ENCODE measurements around the gene ACOT12. TPM values are rescaled to one million over a fixed set of nuclear protein-coding genes. Genes with fewer than 3 reads are reported as not detected.
"Not testable (repeated sequence)": the region's sequence is repeated elsewhere in the genome, so short reads cannot be mapped to it uniquely, and the experiment has no call there.

The ACOT12 gene
- total RNA-seq, 6 experiments from 2014 or later: 50.5 to 115 (median 67.5) TPM

- no peaks in the 10 kb centered on the region for H3K9me3 ChIP-seq
- H3K27me3 ChIP-seq: no peaks in the 10 kb centered on the region
- H3K4me1 ChIP-seq: peaks cover 0 to 46% (median 23%) of the 10 kb centered on the region in 4 donors
- intact Hi-C loops (cut with DNase I): no loop called here
- no peak for DNase-seq
- no peak for ATAC-seq
- H3K27ac ChIP-seq: peak overlapping the region in 1 of 3 donors; percentile 17
- no peak overlapping the region for H3K4me3 ChIP-seq
- no peak for TF ChIP-seq CTCF (IDR thresholded peaks at IDR 0.05)
- no peak for TF ChIP-seq POLR2A (IDR thresholded peaks at IDR 0.05)
- no peaks in the 10 kb centered on the region for H3K36me3 ChIP-seq
Observed at GRCh38 chr5:81350507-81350906, 43.4 kb downstream of the ACOT12 start.

GRCh38 chr5:81349161-81349560 is 44.8 kb downstream of the ACOT12 start:
- H3K4me1 ChIP-seq: peaks cover 0 to 41% (median 17%) of the 10 kb centered on the region in 4 donors
- no peak overlapping the region for H3K4me3 ChIP-seq
- no peak for DNase-seq
- H3K9me3 ChIP-seq: no peaks in the 10 kb centered on the region
- peak overlapping the region in 1 of 3 donors; percentile 21 for H3K27ac ChIP-seq
- no peaks in the 10 kb centered on the region for H3K36me3 ChIP-seq
- WGBS (ENCODE audit: insufficient coverage, low coverage, low lambda C conversion rate, missing lambda C conversion rate): 61% methylated on average over 4 of the region's 4 CpGs
- no peaks in the 10 kb centered on the region for H3K27me3 ChIP-seq
- no peak for ATAC-seq
- intact Hi-C loops (cut with DNase I): no loop called here
- no peak for TF ChIP-seq CTCF (IDR thresholded peaks at IDR 0.05)
- no peak for TF ChIP-seq POLR2A (IDR thresholded peaks at IDR 0.05)

DNA sequence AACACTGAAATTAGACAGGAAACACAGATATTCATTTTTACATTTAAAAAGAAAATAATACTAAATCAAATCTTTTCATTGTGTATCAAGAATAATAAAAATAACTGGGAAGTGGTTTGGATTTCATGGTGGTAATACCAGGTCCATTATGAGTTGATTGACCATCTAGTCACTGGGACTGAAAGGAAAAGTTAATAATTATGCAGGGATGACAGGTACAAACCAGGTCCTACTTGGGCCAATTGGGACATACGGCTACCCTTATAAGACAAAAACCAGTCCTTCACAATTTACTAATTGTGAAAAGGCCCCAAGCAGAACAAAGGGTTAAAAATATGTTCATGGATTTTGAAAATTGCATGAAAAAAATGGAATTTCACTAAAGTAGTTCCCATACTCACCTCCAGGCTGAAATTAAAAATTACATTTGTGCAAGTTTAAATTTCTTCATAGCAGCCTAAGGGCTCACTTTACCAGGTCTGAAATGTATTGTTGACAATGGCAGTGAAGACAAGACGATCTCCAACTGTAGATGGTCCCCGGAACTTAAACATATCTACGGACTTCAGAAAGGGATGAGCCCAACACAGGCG is 48.4 kb downstream of the ACOT12 start:
- Histone ChIP-seq H3K9me3 (no peaks in the 10 kb centered on the region), H3K27ac (peak overlapping the region in 2 of 3 donors; percentile 54 to 95), H3K4me1 (peaks cover 0 to 29% (median 5%) of the 10 kb centered on the region in 4 donors), H3K27me3 (no peaks in the 10 kb centered on the region), H3K4me3 (no peak overlapping the region), H3K36me3 (peaks cover 0 to 11% (median 2%) of the 10 kb centered on the region in 4 donors)
- TF ChIP-seq CTCF (IDR thresholded peaks at IDR 0.05): peak in 1 of 4 donors; percentile 8
- TF ChIP-seq POLR2A (IDR thresholded peaks at IDR 0.05): no peak
- intact Hi-C loops (cut with DNase I): no loop called here
- no peak for DNase-seq
- WGBS (ENCODE audit: insufficient coverage, low coverage, low lambda C conversion rate, missing lambda C conversion rate): 78% methylated on average over 5 of the region's 5 CpGs
- ATAC-seq: peak; percentile 60 to 67 (median 62)

DNA sequence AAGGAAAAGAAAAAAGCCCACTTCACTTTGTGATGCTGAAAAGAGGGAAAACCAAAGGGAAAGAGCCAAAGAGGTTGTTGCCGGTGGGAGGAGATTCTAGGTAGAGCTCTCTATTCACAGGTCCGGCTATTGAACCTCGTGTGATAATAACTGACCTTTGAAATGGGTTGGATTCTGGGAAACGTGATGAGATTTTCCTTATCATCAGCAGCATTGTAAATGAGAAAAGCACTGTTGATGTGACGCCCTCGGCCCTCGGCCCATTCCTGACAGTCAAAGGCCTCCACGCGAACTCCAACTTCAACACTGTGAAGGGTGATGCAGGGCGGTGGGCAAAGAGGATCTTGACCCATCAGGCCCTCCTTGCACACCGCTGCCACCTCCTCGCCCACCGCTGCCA is 49.2 kb downstream of the ACOT12 start:
- DNase-seq (peak; percentile 59 to 82 (median 59)), ATAC-seq (peak; percentile 83 to 85 (median 84))
- 38% methylated on average over 6 of the region's 13 CpGs for WGBS (ENCODE audit: insufficient coverage, low coverage, low lambda C conversion rate, missing lambda C conversion rate)
- Histone ChIP-seq H3K9me3 (no peaks in the 10 kb centered on the region), H3K27ac (peak overlapping the region; percentile 16 to 95 (median 54)), H3K4me1 (peaks cover 0 to 29% (median 5%) of the 10 kb centered on the region in 4 donors), H3K4me3 (peak overlapping the region in 1 of 3 donors; percentile 9), H3K36me3 (peaks cover 0 to 11% (median 2%) of the 10 kb centered on the region in 4 donors), H3K27me3 (no peaks in the 10 kb centered on the region)
- TF ChIP-seq CTCF (IDR thresholded peaks at IDR 0.05) (no peak), POLR2A (IDR thresholded peaks at IDR 0.05) (no peak)
- intact Hi-C loops (cut with DNase I): no loop called here

- H3K4me3 ChIP-seq; H3K9me3 ChIP-seq; DNase-seq; H3K27me3 ChIP-seq; intact Hi-C loops (cut with DNase I): not testable (repeated sequence)
- peak in 2 of 4 donors; percentile 25 to 60 for ATAC-seq
- WGBS (ENCODE audit: insufficient coverage, low coverage, low lambda C conversion rate, missing lambda C conversion rate): 27% methylated on average over 3 of the region's 3 CpGs
- Histone ChIP-seq H3K27ac (peak overlapping the region in 2 of 3 donors; percentile 28 to 66), H3K4me1 (peaks cover 0 to 17% (median 4%) of the 10 kb centered on the region in 4 donors), H3K36me3 (peaks cover 0 to 19% (median 7%) of the 10 kb centered on the region in 4 donors)
Observed at GRCh38 chr5:81338213-81338612, 55.7 kb downstream of the ACOT12 start.

Data from right lobe of liver (tissue), 6 donors.